GM18867 (cell line): Measurements from ENCODE around the gene RDH11.

Source experiments
- ATAC-seq: cut with Tn5 transposase; IDR thresholded peaks from one replicate; pipeline ENCODE4 v1.9.1; 2021; ENCODE audit warnings: mild to moderate bottlenecking, moderate library complexity; ENCODE audit not compliant: unreplicated experiment

The RDH11 gene

DNA sequence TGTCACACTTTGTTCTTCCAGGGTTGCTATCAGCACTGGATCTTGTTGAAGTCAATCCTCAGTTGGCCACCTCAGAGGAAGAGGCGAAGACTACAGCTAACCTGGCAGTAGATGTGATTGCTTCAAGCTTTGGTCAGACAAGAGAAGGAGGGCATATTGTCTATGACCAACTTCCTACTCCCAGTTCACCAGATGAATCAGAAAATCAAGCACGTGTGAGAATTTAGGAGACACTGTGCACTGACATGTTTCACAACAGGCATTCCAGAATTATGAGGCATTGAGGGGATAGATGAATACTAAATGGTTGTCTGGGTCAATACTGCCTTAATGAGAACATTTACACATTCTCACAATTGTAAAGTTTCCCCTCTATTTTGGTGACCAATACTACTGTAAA lies 44.9 kb downstream of the RDH11 start:
- no peak for ATAC-seq

DNA sequence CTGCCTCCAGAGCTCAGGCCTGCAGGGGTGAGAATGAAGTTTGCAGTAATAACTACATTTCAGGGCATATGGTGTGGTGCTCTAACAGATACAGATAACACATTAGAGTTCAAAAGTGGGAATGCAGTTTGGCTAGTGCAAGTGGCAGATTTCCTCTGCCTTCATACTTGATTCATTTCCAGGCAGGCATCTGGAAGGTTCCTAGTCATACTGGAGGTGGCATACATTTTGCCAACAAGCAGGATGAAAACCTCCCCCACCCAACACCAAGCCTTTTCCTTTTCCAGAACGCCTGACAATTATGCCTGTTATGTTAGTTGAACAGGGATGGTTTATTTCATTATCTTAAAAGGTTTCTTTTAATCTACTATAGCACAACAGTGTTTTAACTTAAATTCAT lies 45.4 kb downstream of the RDH11 start:
- ATAC-seq: no peak

DNA sequence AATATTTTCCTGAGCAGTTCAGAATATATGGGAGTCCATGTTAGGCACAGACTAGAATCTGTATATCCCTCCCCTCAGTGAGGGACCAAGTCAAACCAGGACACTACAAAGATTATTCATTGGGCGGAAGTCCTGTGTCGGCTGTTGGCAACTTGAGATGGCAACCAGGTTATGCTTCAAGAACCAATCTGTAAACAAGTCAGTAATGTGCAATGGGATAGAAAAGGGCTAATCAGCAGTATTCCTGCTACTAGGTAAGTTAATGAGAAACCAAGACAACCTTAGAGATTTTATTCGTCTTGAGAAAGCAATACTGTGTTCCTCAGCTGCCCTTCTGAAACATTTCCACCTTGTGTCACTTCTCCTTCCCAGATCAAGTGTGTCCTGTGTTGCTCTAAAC lies 49.4 kb downstream of the RDH11 start:
- ATAC-seq: no peak

DNA sequence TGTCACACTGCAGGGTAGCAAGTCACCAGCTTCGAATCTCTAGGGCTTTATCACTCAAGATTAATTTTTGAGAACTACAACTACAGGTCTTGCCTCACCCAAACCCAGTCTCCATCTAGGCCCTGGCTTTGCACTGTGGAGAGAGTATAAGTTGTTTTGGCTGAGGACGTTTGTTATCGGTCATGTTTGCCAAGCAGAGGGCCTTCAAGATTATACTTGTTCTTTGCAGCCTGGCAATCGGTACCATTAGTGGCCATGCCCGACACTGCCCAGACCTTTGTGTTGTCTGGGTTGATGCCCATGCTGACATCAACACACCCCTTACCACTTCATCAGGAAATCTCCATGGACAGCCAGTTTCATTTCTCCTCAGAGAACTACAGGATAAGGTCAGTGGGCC lies 50.1 kb downstream of the RDH11 start:
- no peak for ATAC-seq

DNA sequence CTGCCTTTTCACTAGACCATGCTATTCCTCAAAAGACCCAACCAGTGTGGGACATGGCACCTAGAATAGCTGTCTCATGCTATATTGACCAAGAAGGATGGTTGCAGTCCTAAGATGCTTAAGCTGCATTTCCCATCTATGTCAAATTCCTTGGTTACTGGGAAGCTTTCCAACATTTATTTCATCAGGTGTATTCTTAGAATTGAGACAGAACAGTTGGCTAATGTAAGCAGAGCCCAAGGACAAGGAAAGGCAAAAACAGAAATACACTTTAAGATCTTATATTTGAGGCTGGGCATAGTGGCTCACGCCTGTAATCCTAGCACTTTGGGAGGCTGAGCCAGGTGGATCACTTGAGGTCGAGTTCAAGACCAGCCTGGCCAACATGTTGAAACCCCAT lies 51.1 kb downstream of the RDH11 start:
- ATAC-seq: no peak

DNA sequence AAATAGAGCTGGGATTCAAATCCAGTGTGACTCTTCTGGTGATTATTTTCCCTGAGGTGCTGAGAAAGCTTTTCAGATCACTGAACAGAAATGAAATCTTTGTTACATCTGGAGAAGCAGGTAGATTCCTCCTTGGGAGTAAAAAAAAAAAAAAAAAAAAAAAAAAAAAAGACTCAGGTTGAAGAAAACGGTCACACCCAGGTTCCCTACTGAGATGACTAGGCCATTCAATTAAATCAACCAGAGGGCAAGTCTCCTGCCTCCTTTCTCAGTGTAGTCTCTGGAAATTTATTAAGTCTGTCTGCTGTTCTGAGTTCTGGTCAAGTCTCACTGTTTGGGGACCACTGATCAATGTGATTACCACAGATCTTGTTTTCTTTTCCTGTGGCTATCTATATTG lies 51.9 kb downstream of the RDH11 start:
- ATAC-seq: no peak

DNA sequence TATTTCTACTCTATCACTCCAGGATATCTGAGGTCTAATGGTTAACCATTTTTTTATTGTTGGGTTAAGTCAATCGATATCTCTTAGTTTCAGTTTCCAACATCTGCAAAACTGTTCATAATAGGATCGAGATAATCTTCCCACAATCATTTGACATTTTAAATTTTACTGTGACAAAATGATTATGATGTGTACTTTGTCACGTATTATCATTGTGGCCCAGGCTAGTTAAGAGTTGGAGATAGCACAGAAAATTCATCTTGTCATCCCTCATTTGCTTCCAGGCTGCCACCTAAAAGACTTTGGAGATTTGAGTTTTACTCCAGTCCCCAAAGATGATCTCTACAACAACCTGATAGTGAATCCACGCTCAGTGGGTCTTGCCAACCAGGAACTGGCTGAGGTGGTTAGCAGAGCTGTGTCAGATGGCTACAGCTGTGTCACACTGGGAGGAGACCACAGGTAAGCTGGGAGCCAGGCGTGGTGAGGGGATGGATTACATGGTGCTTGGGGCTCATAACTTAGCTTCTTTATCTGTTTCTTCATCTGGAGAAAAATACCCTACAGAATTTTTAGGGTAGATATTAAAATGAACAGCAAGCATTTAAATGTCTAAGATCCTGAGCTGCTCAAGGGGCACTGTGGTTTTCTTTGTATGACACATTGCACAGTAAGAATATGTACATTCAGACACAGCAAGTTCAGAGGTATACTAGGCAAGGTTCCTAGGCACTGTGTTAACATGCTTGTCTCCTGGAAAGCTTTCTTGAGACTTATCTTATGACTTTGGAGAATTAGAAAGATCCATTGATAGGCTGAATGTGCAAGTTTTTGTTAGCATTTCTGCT lies 53.4 kb downstream of the RDH11 start:
- ATAC-seq: no peak

DNA sequence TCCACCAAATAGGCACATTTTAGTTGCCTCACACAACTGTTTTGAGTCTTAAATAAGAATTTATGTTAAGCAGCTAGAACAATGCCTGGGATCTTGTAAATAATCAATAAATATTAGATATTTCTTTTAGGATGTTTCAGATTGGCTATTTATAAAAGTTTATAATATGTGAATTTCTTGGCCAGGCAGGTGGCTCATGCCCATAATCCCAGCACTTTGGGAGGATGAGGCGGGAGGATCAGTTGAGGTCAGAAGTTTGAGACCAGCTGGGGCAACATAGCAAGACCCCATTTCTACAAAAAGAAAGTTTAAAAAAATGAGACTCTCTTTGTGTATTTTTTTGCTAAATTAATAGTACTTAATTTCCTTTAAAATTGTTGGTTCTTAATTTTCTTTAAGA lies 54.1 kb downstream of the RDH11 start:
- ATAC-seq: no peak

DNA sequence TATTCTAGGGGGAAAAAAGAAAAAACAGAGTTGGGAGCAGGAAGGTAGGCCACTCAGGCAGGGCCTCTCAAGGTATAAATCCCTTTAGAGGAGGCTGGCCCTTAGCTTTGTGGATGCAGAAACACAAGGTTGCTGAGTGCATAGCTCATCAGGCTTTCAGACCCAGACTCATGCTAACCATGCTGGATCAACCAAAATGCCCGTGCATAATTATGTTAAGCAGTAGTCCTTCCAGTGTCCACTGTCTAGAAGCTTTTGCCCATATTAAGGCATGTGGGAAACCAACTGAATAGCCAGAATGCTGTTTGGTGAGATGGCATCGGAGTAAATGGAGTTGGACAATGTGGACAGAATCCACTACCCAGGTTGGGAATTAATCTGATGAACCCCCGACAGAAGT lies 56.9 kb downstream of the RDH11 start:
- ATAC-seq: no peak

DNA sequence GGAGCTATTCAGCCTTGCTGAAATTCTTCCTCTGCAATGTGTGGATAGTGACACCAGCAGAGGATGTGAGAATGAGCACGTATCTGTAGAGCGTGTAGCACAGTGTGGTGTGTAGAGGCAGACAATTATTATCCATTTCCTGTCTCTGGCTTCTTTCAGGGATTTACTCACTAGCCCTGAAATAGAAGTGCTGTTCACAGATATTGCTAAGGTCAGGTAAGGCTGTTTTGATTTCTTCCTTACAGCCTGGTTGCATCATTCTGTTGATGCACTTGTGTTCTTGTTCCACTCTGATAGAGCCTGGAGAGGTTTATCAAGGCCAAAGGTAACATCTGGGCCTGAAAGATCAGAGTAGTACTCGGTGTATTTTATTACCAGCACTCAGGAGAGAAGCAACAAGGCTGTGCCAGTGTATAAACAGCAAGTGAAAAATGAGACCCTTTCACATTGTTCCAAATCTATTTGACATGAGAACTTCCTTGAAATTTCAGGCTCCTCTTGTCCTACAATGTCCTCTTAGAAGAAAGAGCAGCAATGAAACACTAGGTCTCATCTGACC lies 59.1 kb downstream of the RDH11 start:
- peak; percentile 58 for ATAC-seq

DNA sequence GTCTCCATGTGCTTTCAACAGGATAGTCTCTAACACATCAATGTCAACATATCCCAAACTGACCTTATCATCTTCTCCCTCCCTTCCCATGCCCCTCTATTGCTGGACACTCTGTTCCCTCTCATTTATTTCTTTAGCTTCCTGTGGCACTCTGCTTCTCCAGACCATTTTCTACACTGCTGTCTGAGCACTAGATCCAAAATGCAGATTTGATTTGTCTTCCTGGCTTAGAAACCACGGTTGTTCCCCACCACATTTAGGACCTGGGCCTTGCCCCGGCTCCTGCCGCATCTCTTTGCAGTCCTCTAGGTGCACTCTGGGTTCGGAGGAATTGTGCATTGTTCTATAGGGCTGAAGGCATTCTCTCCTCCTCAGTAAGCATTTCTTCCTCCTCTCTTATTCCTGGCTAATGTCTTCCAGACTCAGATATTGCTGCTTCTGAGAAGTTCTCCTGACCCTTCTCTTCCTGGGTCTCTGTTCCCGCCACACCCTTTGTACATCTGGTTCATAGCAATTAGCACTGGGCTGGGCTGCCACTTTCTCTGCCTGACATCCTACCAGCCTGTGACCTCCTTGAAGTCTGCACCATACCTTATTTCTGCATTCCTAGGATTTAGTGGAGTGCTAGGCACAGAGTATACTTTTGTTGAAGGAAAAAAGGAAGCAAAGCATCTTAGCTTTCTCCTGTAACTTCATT lies 62.0 kb downstream of the RDH11 start:
- no peak for ATAC-seq

DNA sequence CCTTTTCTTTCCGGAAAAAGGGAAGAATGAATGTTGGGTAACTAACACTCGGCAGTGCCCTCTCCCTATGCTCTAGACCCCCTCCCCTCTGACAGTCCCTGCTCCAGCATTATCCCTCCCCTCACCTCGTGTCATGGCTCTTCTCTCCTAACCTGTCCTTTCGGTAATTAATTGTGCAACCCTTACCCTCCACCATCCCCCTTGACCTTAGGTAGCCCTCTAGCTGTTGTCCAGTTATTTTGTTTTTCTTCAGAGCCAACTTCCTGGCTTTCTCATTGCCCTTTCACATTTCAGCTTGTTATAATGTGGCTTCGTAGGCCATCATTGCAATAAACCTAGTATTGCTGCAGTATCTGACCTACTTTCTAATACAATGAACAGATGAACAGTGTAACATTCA lies 64.6 kb downstream of the RDH11 start:
- no peak for ATAC-seq

DNA sequence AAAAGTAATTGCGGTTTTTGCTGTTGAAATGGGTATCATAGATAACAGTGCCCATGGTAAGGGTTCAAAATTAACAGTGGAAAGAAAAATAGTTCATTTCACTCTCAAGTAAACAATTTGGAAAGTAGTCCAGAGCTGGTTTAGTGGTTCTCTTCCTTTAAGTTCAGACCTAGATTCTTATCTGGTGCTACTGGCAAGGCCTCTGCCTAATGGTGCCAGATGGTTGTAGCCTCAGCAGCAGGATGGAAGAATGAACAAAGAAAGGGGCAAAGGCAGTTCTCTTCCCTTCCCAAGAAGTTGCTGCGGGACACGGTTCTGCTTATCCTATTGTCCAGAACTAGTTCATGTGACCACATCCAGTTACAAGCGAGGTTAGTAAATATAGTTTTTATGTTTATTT lies 65.4 kb downstream of the RDH11 start:
- no peak for ATAC-seq

DNA sequence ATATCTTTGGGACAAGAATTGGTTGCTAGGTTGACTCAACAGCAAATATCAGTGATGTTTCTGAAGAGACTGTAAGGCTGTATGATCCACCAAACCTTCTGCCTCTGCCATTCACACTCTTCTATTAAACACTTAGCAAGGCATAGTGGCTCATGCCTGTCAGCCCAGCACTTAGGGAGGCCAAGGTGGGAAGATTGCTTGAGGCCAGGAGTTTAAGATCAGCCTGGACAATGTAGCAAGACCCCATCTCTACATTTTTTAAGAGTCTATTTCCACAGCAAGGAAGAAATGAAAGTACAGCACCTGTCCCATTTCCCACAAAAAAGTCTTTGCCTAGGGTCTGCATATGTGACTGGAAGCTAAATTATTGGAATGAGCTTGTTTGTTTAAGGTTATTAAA lies 68.0 kb downstream of the RDH11 start:
- no peak for ATAC-seq
